Activated CD4-positive, alpha-beta T cell treated with anti-CD3 and anti-CD28 coated beads, Interleukin-2, amount 50 U/mL, for 4 hours (primary cell): ENCODE data around the gene SLC6A7.

Experiments used
- DNase-seq, 2 experiments: peaks; one replicate each; pipeline ENCODE4 v3.0.0-alpha.2; 2020

Gene SLC6A7

GRCh38 chr5:150195736-150196485 is 6.0 kb downstream of the SLC6A7 start:
- DNase-seq, result no peak

GRCh38 chr5:150196514-150196913 is 6.7 kb downstream of the SLC6A7 start:
- DNase-seq, result no peak

DNA sequence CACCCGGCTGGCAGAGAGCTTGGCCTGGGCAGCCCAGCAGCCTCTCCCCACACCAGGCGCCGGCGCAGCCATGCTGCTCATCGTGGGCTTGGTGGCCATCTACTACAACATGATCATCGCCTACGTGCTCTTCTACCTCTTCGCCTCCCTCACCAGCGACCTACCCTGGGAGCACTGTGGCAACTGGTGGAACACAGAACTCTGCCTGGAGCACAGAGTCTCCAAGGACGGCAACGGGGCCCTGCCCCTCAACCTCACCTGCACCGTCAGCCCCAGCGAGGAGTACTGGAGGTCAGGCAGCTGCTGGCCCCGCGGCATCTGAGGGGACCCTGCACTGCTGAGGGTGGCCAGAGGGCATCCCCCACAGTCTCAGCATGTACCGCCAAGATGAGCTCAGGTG is 7.1 kb downstream of the SLC6A7 start:
- no peak for DNase-seq

DNA sequence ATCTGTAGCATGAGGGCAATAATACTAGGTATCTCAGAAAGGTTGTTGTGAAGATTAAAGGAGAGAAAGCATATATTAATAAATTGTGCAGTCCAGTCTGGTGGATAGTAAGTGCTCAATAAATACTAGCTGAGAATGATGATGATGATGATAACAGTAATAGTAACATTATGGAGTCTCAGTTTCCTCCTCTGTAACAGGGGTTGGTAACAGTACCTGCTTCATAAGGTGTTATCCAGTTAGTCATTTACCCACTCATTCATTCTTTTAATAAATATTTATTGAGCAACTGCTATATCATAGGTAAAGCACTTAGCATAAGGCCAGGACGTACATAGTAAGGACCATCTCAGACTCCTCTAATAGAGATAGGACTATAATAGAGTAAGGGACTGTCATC is 7.6 kb downstream of the SLC6A7 start:
- DNase-seq, result no peak

- DNase-seq, result no peak
These were observed 12.6 kb downstream of the SLC6A7 start for GRCh38 chr5:150202501-150202900.

DNA sequence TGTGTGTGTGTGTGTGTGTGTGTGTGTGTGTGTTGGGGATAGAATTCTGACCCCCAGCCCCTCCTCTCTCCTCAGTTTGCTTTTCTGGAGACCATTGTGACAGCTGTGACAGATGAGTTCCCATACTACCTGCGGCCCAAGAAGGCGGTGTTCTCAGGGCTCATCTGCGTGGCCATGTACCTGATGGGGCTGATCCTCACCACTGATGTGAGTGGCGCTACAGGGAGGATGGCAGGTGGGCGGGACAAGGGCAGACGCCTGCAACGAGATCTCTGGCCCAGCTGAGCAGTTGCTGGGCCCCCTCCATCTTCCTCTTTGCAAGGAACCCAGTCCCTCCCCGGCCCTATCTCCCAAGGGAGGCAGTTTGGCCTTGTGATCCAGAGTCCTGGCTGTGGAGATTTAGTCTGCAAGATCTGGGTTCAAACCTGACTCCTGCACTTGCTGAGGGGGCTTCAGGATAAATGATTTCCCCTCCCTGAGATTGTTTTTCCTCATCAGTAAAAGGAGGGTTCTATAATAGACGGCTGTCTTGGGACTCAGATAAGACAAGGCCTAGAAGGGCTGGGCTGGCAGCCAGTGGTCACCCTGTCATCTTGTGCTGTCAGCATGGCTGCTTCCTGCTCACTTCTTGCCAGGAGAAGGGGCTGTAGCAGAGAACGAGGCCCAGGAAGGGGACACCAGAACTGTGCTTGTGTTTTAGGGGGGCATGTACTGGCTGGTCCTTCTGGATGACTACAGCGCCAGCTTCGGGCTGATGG is 14.1 kb downstream of the SLC6A7 start:
- no peak for DNase-seq

- no peak for DNase-seq
These were observed 14.7 kb downstream of the SLC6A7 start for GRCh38 chr5:150204590-150204960.

GRCh38 chr5:150206098-150206778 is 16.4 kb downstream of the SLC6A7 start:
- no peak for DNase-seq

- no peak for DNase-seq
These were observed 16.9 kb downstream of the SLC6A7 start for GRCh38 chr5:150206779-150207115.

DNA sequence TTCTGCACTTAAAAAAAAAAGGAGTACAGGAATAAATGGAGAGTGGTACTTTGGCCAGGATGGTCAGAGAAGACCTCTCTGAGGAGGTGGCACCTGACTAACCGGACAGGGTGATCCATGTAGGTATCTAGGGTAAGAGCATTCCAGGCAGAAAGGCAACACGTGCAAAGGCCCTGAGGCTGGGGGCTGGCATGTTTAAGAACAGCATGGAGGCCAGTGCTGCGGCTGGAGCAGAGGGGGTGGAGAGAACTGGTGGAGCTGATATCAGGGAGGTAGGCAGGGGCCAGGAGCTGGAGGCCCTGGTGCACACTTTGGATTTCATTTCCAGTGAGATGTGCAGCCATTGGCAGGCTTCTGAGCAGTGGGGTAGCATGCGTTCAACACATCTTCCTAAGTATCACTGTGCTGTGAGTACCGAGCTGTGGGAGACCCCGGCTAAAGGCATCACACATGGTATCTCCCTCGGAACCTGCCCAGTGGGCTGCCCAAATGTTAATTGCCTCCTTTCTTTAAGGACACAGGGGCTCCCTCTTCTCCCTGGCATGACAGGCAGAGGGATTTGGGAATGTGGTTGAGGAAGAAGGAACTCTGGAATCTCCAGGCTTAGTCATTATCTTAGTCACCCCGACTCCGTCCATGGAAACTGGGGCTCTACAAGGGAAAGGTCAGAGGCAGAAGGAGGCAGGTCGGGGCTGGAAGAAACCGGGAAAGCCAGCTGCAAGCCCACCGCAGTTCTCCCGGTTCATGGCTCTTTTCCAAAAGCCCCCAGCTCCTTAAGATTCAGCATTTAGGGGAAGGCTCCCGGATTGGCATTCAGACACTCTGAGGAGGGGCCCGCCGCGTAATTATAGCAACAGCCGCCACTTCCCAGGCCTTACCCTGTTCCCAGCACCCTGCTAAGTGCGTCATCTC is 18.6 kb downstream of the SLC6A7 start:
- DNase-seq, result no peak

DNA sequence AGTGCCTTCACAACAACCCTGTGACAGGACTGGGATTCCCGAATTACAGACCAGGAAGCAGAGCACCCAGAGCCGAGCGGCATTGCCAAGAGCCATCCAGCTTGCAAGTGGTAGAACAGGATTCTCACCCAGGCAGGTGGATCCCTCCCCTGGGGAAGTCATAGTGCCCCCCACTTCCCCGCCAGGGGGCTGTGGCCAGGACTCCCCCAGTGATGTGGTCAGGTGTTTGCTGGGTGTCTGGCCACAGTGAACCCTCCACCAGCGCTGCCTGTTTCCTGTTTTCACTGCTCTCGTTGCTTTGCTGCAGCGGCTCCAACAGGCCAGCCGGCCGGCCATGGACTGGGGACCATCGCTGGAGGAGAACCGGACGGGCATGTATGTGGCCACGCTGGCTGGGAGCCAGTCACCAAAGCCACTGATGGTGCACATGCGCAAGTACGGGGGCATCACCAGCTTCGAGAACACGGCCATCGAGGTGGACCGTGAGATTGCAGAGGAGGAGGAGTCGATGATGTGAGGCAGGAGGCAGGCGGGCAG is 19.3 kb downstream of the SLC6A7 start:
- DNase-seq, result no peak

- DNase-seq, result no peak
These were observed 20.8 kb downstream of the SLC6A7 start for GRCh38 chr5:150210644-150211043.

DNA sequence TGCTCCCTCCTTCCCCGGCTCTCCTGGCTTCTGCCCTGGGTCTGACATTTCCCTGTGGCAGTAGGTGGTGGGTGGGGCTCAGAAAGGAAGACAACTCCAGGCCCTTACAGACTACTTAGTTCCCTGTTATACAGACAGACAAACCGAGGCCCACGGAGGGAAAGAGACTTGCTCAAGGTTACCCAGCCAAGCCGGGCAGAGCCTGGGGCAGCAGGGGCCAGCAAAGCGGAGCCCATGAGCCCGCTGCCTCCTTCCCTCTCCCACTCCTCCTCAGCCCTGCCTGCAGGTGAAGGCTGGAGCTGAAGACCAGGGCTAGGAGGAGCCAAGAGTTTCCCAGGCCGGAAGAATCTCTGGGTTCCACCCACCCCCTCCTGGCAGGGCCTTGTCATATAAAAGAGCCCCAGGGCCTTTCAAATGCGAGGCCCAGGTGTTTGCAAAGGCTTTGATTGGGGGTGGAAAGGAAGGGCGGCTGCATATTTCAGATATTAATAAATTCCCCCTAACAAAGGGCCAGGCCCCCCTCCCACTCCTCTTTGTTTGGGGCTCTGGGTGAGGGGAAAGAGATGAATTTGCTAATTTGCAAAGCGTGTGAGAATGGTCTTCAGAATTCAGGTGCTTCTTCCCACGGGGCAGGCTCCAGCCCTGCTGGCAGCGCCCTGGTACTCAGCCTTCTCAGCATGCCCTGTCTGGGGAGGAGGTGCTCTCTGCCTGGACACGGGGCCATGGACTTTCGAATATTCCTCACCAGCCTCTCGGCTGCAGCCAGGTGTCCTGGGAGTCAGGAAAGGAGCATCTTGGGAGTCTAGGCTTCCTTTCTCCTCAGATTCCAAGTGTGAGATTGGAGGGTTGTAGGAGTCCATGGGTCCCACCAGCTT is 21.5 kb downstream of the SLC6A7 start:
- no peak for DNase-seq

- no peak for DNase-seq
These were observed 23.7 kb downstream of the SLC6A7 start for GRCh38 chr5:150213530-150213929.

- DNase-seq, result no peak
These were observed 24.4 kb downstream of the SLC6A7 start for GRCh38 chr5:150214289-150214688.

GRCh38 chr5:150215979-150216944 is 26.4 kb downstream of the SLC6A7 start:
- DNase-seq, result no peak

DNA sequence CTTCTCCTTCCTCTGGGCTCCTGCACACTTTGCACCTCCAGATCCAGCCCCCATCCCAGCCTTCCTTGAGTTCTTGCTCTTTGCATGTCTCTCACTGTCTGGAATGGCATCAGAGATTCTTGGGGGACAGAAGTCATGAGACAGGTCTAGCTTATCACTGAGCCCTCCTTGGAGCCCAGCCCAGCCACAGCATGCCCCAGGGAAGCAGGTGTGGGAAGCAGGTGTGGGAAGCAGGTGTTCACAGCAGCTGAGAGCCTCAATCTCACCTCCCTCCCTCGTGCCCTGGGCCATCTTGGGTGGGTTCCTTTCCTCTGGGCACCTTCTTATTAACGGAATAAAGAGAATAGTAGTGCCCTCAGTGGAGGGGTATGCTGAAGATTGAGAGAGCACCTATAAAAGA is 27.2 kb downstream of the SLC6A7 start:
- no peak for DNase-seq

- DNase-seq, result peak; percentile 68 to 72
These were observed 28.2 kb downstream of the SLC6A7 start for GRCh38 chr5:150217873-150218692.

GRCh38 chr5:150218693-150219035 is 28.8 kb downstream of the SLC6A7 start:
- DNase-seq, result no peak

- DNase-seq, result no peak
These were observed 29.3 kb downstream of the SLC6A7 start for GRCh38 chr5:150219142-150219541.
